WTC11 (cell line): ENCODE measurements around the gene ZFP37. TPM values are rescaled to one million over a fixed set of nuclear protein-coding genes. Genes with fewer than 3 reads are reported as not detected.

ENCODE experiments used
- ATAC-seq: fragments of 200-7000 bp; cut with Tn5 transposase; 2 replicates; pipeline ENCODE4 v1.10.0; 2021; ENCODE audit warnings: mild to moderate bottlenecking, moderate library complexity
- CTCF ChIA-PET: fragments of 300-600 bp; sonication (Branson Sonifier 250); formaldehyde crosslinking; loops from one replicate; lab custom pipeline; 2021; ENCODE audit warnings: antibody characterized with exemption; lab: Charles Lee
- POLR2A ChIA-PET: fragments of 350-600 bp; sonication (Branson Sonifier 250); formaldehyde crosslinking; loops from one replicate; lab custom pipeline; 2021; ENCODE audit warnings: antibody characterized with exemption; lab: Charles Lee
- DNase-seq: peaks from one replicate; pipeline ENCODE4 v3.0.0; 2021; ENCODE audit warnings: low spot score
- H3K27ac Mint-ChIP-seq: 2 replicates; pipeline ENCODE4 v1.8.0; 2021; ENCODE audit warnings: mixed read lengths
- H3K27me3 Mint-ChIP-seq: 2 replicates; pipeline ENCODE4 v1.8.0; 2021; ENCODE audit warnings: low read depth, mild to moderate bottlenecking, moderate library complexity, mixed read lengths
- H3K36me3 Mint-ChIP-seq: 2 replicates; pipeline ENCODE4 v1.8.0; 2021; ENCODE audit warnings: mixed read lengths
- H3K4me1 Mint-ChIP-seq: 2 replicates; pipeline ENCODE4 v1.8.0; 2022; ENCODE audit warnings: mixed read lengths
- H3K4me3 Mint-ChIP-seq: 2 replicates; pipeline ENCODE4 v1.8.0; 2021; ENCODE audit warnings: mild to moderate bottlenecking, moderate library complexity, mixed read lengths
- H3K9me3 Mint-ChIP-seq: 2 replicates; pipeline ENCODE4 v1.8.0; 2021; ENCODE audit warnings: mixed read lengths
- CREM ChIP-seq: sonication (generic); formaldehyde crosslinking; IDR thresholded peaks from 2 replicates; pipeline ENCODE4 v1.8.1; 2022; ENCODE audit warnings: mild to moderate bottlenecking, missing genetic modification reagents, moderate library complexity
- CTCF ChIP-seq: fragments of 200-600 bp; IDR thresholded peaks from 2 replicates; pipeline ENCODE4 v1.8.0; 2022; ENCODE audit warnings: antibody characterized with exemption
- EMX1 ChIP-seq: fragments of 250-450 bp; sonication (Bioruptor Pico); IDR thresholded peaks from 2 replicates; pipeline ENCODE4 v1.8.0; 2021; ENCODE audit warnings: mild to moderate bottlenecking
- ETV6 ChIP-seq: sonication (generic); formaldehyde crosslinking; IDR thresholded peaks from 2 replicates; pipeline ENCODE4 v1.8.1; 2022; ENCODE audit warnings: mild to moderate bottlenecking, missing genetic modification reagents
- FOXK1 ChIP-seq: sonication (generic); formaldehyde crosslinking; IDR thresholded peaks from 2 replicates; pipeline ENCODE4 v1.8.0; 2022; ENCODE audit warnings: mild to moderate bottlenecking, moderate library complexity, missing genetic modification reagents
- GTF2I ChIP-seq: fragments of 250-450 bp; sonication (Bioruptor Pico); conservative IDR thresholded peaks from 2 replicates; pipeline ENCODE4 v1.4.0; 2021; ENCODE audit warnings: mild to moderate bottlenecking
- HMGA2 ChIP-seq: fragments of 250-450 bp; sonication (Bioruptor Pico); IDR thresholded peaks from 2 replicates; pipeline ENCODE4 v1.4.0; 2021; ENCODE audit warnings: mild to moderate bottlenecking, moderate library complexity
- IRF1 ChIP-seq: sonication (generic); formaldehyde crosslinking; IDR thresholded peaks from 2 replicates; pipeline ENCODE4 v1.8.0; 2023; ENCODE audit warnings: missing genetic modification reagents
- MYBL2 ChIP-seq: sonication (generic); formaldehyde crosslinking; IDR thresholded peaks from 2 replicates; pipeline ENCODE4 v1.8.1; 2023; ENCODE audit warnings: mild to moderate bottlenecking, moderate library complexity, missing genetic modification reagents
- SMAD4 ChIP-seq: sonication (generic); formaldehyde crosslinking; IDR thresholded peaks from 2 replicates; pipeline ENCODE4 v1.8.0; 2022; ENCODE audit warnings: mild to moderate bottlenecking, missing genetic modification reagents
- SP1 ChIP-seq: sonication (generic); formaldehyde crosslinking; conservative IDR thresholded peaks from 2 replicates; pipeline ENCODE4 v1.8.1; 2022; ENCODE audit warnings: missing genetic modification reagents
- TP53 ChIP-seq: sonication (generic); formaldehyde crosslinking; IDR thresholded peaks from 2 replicates; pipeline ENCODE4 v1.8.1; 2023; ENCODE audit warnings: mild to moderate bottlenecking, missing genetic modification reagents
- ZMAT4 ChIP-seq: fragments of 250-450 bp; sonication (Bioruptor Pico); IDR thresholded peaks from 2 replicates; pipeline ENCODE4 v1.9.0; 2021; ENCODE audit warnings: mild to moderate bottlenecking
- ZNF138 ChIP-seq: sonication (generic); formaldehyde crosslinking; conservative IDR thresholded peaks from 2 replicates; pipeline ENCODE4 v1.8.1; 2022; ENCODE audit warnings: mild to moderate bottlenecking, moderate library complexity, missing genetic modification reagents
- ZNF219 ChIP-seq: sonication (generic); formaldehyde crosslinking; IDR thresholded peaks from 2 replicates; pipeline ENCODE4 v1.8.0; 2023; ENCODE audit warnings: missing genetic modification reagents, mild to moderate bottlenecking, borderline replicate concordance
- total RNA-seq: library from RNA; stranded (reverse); gene quantifications from 3 replicates; pipeline ENCODE4 v1.2.3, GENCODE V29; 2021
- TF ChIP-seq, protein P1 (sequence below): fragments of 250-450 bp; sonication (Bioruptor Pico); conservative IDR thresholded peaks from 2 replicates; pipeline ENCODE4 v1.9.0; 2021; ENCODE audit warnings: mild to moderate bottlenecking
- TF ChIP-seq, protein P2 (sequence below): fragments of 250-450 bp; sonication (Bioruptor Pico); IDR thresholded peaks from 2 replicates; pipeline ENCODE4 v2.1.2; 2022; ENCODE audit warnings: mild to moderate bottlenecking, moderate library complexity
- TF ChIP-seq, protein P3 (sequence below): sonication (generic); formaldehyde crosslinking; conservative IDR thresholded peaks from 2 replicates; pipeline ENCODE4 v1.8.1; 2023; ENCODE audit warnings: mild to moderate bottlenecking, low read depth, missing genetic modification reagents, moderate library complexity
- TF ChIP-seq, protein P4 (sequence below): sonication (generic); formaldehyde crosslinking; IDR thresholded peaks from 2 replicates; pipeline ENCODE4 v1.8.1; 2023; ENCODE audit warnings: mild to moderate bottlenecking, missing genetic modification reagents
- TF ChIP-seq, protein P5 (sequence below): sonication (generic); formaldehyde crosslinking; IDR thresholded peaks from 2 replicates; pipeline ENCODE4 v1.8.0; 2022; ENCODE audit warnings: missing genetic modification reagents

The ZFP37 gene
- total RNA-seq, 1 experiment from 2014 or later: 5.6 TPM

- DNase-seq (no peak), ATAC-seq (no peak)
- POLR2A ChIA-PET: no interaction called here
- peaks cover 13% of the 10 kb centered on the region for H3K27me3 Mint-ChIP-seq
- no peak overlapping the region for H3K27ac Mint-ChIP-seq
- peaks cover 8% of the 10 kb centered on the region; the same call in 1 of the 2 replicates for H3K9me3 Mint-ChIP-seq
- no peaks in the 10 kb centered on the region for H3K4me1 Mint-ChIP-seq
- H3K36me3 Mint-ChIP-seq: no peaks in the 10 kb centered on the region
- no peak overlapping the region for H3K4me3 Mint-ChIP-seq
- no peak for TF ChIP-seq SMAD4 (CRISPR knock-in tag)
- TF ChIP-seq SP1 (CRISPR knock-in tag): no peak
- TF ChIP-seq, protein P1, sequence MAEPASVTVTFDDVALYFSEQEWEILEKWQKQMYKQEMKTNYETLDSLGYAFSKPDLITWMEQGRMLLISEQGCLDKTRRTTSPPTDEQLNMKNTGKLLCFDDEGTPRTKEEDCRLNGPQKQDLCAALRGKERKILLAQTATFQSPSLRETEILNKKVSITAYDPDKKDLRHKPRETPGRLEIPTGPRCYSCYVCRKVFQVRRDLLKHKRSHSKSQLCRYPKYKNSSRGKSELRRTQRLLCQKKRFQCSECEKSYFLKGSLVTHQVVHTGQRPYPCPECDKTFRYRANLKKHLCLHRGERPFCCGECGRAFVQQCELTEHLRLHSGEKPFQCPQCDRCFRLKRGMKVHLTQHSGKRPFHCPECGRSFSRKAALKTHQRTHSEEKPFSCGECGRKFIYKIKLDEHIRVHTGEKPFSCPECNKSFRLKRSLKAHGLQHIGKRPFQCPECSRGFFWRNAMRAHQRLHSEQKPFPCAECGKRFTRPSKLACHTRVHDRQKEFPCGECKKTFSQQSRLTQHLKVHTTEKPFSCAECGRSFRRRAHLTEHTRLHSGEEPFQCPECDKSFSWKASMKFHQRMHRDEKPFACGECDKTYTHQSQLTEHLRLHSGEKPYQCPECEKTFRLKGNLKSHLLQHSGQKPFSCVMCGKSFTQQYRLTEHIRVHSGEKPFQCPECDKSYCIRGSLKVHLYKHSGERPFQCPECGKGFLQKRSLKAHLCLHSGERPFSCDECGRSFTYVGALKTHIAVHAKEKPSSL (CRISPR knock-in tag): no peak
- no peak for TF ChIP-seq ETV6
- TF ChIP-seq GTF2I (CRISPR knock-in tag): no peak
- TF ChIP-seq CREM: no peak
- no peak for TF ChIP-seq ZNF138
- TF ChIP-seq, protein P2, sequence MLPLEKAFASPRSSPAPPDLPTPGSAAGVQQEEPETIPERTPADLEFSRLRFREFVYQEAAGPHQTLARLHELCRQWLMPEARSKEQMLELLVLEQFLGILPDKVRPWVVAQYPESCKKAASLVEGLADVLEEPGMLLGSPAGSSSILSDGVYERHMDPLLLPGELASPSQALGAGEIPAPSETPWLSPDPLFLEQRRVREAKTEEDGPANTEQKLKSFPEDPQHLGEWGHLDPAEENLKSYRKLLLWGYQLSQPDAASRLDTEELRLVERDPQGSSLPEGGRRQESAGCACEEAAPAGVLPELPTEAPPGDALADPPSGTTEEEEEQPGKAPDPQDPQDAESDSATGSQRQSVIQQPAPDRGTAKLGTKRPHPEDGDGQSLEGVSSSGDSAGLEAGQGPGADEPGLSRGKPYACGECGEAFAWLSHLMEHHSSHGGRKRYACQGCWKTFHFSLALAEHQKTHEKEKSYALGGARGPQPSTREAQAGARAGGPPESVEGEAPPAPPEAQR (CRISPR knock-in tag): no peak
- no peak for TF ChIP-seq FOXK1 (CRISPR knock-in tag)
- TF ChIP-seq HMGA2 (CRISPR knock-in tag): no peak
- TF ChIP-seq ZNF219 (CRISPR knock-in tag): no peak
- TF ChIP-seq MYBL2 (CRISPR knock-in tag): no peak
- CTCF ChIA-PET: no interaction called here
Measured at GRCh38 chr9:113057193-113057592, 669 bp upstream of the ZFP37 start.

DNA sequence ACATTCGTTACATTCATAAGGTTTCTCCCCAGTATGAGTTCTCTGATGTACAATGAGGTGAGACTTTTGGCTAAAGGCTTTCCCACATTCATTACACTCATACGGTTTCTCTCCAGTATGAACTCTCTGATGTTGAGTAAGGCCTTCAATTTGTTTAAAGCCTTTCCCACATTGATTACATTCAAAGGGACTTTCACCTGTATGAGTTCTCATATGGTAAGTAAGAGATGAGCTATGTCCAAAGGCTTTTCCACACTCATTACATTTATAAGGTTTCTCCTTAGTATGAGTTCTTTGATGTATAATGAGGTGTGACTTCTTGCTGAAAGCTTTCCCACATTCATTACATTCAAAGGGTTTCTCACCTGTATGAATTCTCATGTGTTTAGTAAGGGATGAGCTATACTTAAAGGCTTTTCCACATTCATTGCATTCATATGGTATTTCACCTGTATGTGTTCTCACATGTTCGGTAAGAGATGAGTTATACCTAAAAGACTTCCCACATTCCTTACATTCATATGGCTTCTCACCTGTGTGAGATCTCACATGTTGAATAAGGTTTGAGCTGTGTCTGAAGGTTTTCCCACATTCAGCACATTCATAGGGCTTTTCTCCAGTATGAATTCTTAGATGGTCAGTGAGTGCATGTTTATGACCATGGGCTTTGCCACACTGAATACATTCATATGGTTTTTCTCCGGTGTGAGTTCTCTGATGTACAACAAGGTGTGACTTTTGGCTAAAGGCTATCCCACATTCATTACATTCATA is 13.5 kb downstream of the ZFP37 start:
- Mint-ChIP-seq H3K4me3 (no peak overlapping the region), H3K27ac (no peak overlapping the region), H3K9me3 (peaks cover 85% of the 10 kb centered on the region), H3K36me3 (peaks cover 84% of the 10 kb centered on the region), H3K4me1 (no peaks in the 10 kb centered on the region), H3K27me3 (peaks cover 5% of the 10 kb centered on the region)
- ChIA-PET CTCF (interaction anchor here (0.5 kb wide), 1 partner anchor 146 kb away, joined by 3 read pairs; no protein-coding TSS in a partner anchor), POLR2A (no interaction called here)
- ATAC-seq: no peak
- no peak for DNase-seq
- no peak for TF ChIP-seq IRF1
- no peak for TF ChIP-seq TP53 (CRISPR knock-in tag)
- TF ChIP-seq CTCF: no peak
- TF ChIP-seq ZMAT4 (CRISPR knock-in tag): no peak
- TF ChIP-seq, protein P3, sequence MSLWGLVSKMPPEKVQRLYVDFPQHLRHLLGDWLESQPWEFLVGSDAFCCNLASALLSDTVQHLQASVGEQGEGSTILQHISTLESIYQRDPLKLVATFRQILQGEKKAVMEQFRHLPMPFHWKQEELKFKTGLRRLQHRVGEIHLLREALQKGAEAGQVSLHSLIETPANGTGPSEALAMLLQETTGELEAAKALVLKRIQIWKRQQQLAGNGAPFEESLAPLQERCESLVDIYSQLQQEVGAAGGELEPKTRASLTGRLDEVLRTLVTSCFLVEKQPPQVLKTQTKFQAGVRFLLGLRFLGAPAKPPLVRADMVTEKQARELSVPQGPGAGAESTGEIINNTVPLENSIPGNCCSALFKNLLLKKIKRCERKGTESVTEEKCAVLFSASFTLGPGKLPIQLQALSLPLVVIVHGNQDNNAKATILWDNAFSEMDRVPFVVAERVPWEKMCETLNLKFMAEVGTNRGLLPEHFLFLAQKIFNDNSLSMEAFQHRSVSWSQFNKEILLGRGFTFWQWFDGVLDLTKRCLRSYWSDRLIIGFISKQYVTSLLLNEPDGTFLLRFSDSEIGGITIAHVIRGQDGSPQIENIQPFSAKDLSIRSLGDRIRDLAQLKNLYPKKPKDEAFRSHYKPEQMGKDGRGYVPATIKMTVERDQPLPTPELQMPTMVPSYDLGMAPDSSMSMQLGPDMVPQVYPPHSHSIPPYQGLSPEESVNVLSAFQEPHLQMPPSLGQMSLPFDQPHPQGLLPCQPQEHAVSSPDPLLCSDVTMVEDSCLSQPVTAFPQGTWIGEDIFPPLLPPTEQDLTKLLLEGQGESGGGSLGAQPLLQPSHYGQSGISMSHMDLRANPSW (CRISPR knock-in tag): no peak
- TF ChIP-seq, protein P4, sequence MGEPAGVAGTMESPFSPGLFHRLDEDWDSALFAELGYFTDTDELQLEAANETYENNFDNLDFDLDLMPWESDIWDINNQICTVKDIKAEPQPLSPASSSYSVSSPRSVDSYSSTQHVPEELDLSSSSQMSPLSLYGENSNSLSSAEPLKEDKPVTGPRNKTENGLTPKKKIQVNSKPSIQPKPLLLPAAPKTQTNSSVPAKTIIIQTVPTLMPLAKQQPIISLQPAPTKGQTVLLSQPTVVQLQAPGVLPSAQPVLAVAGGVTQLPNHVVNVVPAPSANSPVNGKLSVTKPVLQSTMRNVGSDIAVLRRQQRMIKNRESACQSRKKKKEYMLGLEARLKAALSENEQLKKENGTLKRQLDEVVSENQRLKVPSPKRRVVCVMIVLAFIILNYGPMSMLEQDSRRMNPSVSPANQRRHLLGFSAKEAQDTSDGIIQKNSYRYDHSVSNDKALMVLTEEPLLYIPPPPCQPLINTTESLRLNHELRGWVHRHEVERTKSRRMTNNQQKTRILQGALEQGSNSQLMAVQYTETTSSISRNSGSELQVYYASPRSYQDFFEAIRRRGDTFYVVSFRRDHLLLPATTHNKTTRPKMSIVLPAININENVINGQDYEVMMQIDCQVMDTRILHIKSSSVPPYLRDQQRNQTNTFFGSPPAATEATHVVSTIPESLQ (CRISPR knock-in tag): no peak
- TF ChIP-seq, protein P5, sequence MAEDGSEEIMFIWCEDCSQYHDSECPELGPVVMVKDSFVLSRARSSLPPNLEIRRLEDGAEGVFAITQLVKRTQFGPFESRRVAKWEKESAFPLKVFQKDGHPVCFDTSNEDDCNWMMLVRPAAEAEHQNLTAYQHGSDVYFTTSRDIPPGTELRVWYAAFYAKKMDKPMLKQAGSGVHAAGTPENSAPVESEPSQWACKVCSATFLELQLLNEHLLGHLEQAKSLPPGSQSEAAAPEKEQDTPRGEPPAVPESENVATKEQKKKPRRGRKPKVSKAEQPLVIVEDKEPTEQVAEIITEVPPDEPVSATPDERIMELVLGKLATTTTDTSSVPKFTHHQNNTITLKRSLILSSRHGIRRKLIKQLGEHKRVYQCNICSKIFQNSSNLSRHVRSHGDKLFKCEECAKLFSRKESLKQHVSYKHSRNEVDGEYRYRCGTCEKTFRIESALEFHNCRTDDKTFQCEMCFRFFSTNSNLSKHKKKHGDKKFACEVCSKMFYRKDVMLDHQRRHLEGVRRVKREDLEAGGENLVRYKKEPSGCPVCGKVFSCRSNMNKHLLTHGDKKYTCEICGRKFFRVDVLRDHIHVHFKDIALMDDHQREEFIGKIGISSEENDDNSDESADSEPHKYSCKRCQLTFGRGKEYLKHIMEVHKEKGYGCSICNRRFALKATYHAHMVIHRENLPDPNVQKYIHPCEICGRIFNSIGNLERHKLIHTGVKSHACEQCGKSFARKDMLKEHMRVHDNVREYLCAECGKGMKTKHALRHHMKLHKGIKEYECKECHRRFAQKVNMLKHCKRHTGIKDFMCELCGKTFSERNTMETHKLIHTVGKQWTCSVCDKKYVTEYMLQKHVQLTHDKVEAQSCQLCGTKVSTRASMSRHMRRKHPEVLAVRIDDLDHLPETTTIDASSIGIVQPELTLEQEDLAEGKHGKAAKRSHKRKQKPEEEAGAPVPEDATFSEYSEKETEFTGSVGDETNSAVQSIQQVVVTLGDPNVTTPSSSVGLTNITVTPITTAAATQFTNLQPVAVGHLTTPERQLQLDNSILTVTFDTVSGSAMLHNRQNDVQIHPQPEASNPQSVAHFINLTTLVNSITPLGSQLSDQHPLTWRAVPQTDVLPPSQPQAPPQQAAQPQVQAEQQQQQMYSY (CRISPR knock-in tag): no peak
- no peak for TF ChIP-seq EMX1 (CRISPR knock-in tag)
